Fibroblast of lung (primary cell): ENCODE data around the gene MEIS2. TPM values are rescaled to one million over a fixed set of nuclear protein-coding genes. Genes with fewer than 3 reads are reported as not detected.

Experiments used
- DNase-seq, 2 donors: peaks; one replicate each; pipeline versions ENCODE4 v3.0.0 to v3.0.0-alpha.2; 2010; ENCODE audit warnings: low read depth in 2 of 2
- H2AFZ ChIP-seq: 2 replicates; pipeline ENCODE4 v1.5.1; 2012; ENCODE audit warnings: low read length, control low read depth, inconsistent platforms
- H3K27ac ChIP-seq: 2 replicates; pipeline ENCODE4 v1.5.1; 2011; ENCODE audit warnings: low read length, control low read depth; ENCODE audit not compliant: insufficient read depth
- H3K27me3 ChIP-seq: 2 replicates; pipeline ENCODE4 v1.5.1; 2011; ENCODE audit warnings: mild to moderate bottlenecking, low read length; ENCODE audit not compliant: control insufficient read depth, insufficient read depth
- H3K36me3 ChIP-seq: 2 replicates; pipeline ENCODE4 v1.5.1; 2011; ENCODE audit warnings: low read length; ENCODE audit not compliant: control insufficient read depth, insufficient read depth
- H3K4me1 ChIP-seq: 2 replicates; pipeline ENCODE4 v1.5.1; 2011; ENCODE audit warnings: low read length; ENCODE audit not compliant: control insufficient read depth, insufficient read depth; ENCODE audit errors: extremely low read depth
- H3K4me2 ChIP-seq: 2 replicates; pipeline ENCODE4 v1.5.1; 2011; ENCODE audit warnings: low read length, control low read depth; ENCODE audit not compliant: insufficient read depth; ENCODE audit errors: extremely low read depth
- H3K4me3 ChIP-seq, 4 experiments: fragments of 200-600 bp in 1 of 4; sonication (generic) in 1 of 4; replicated peaks in 1 of 4; 2 replicates each; pipeline ENCODE4 v1.5.1; 2011 to 2016; ENCODE audit warnings: low read length in 4 of 4, low read depth in 3 of 4, mild to moderate bottlenecking in 3 of 4, control low read depth in 2 of 4, inconsistent platforms in 1 of 4, mixed read lengths in 1 of 4; ENCODE audit not compliant: insufficient read depth in 1 of 4; ENCODE audit errors: control extremely low read depth in 1 of 4
- H3K79me2 ChIP-seq: 2 replicates; pipeline ENCODE4 v1.5.1; 2012; ENCODE audit warnings: mild to moderate bottlenecking, low read length, inconsistent platforms; ENCODE audit not compliant: control insufficient read depth, insufficient read depth
- H3K9ac ChIP-seq: 2 replicates; pipeline ENCODE4 v1.5.1; 2011; ENCODE audit warnings: mild to moderate bottlenecking, low read length, control low read depth; ENCODE audit not compliant: insufficient read depth
- H3K9me3 ChIP-seq: 2 replicates; pipeline ENCODE4 v1.5.1; 2012; ENCODE audit warnings: low read depth, low read length; ENCODE audit not compliant: control insufficient read depth, insufficient read depth
- H4K20me1 ChIP-seq: 2 replicates; pipeline ENCODE4 v1.5.1; 2011; ENCODE audit warnings: low read length; ENCODE audit not compliant: control insufficient read depth, insufficient read depth; ENCODE audit errors: extremely low read depth
- CTCF ChIP-seq, 2 donors: IDR thresholded peaks in 1 of 2; conservative IDR thresholded peaks in 1 of 2; 1 replicate in 1 of 2; 2 replicates in 1 of 2; pipeline ENCODE4 v1.5.1; 2011 to 2012; ENCODE audit warnings: low read length in 2 of 2, control low read depth in 1 of 2, inconsistent platforms in 1 of 2, low read depth in 1 of 2, mild to moderate bottlenecking in 1 of 2
- EZH2 ChIP-seq: IDR thresholded peaks from 2 replicates; pipeline ENCODE4 v1.5.1; 2012; ENCODE audit warnings: low read length, control low read depth, mild to moderate bottlenecking; ENCODE audit errors: missing control alignments
- polyA plus RNA-seq, 2 donors: library from polyadenylated mRNA; depleted of rRNA in 1 of 2; stranded (reverse) in 1 of 2; unstranded in 1 of 2; fragments of >200 nt; gene quantifications; 2 replicates each; pipeline ENCODE4 v1.2.1, GENCODE V29; 2011 to 2012; ENCODE audit warnings: missing spikeins in 1 of 2
- total RNA-seq: library from RNA; depleted of rRNA; stranded (reverse); fragments of >200 nt; gene quantifications from 2 replicates; pipeline ENCODE4 v1.2.1, GENCODE V29; 2014

Gene MEIS2
- total and polyA plus RNA-seq, 2 donors (not counting 1 experiment from before 2014, with no cell fraction given) = 31.0 to 37.1 TPM

GRCh38 chr15:37108381-37109167 lies 8.2 kb upstream of the MEIS2 start:
- no peaks in the 10 kb centered on the region for H3K36me3 ChIP-seq
- no peak overlapping the region for H2AFZ ChIP-seq
- no peak for TF ChIP-seq EZH2
- no peak for TF ChIP-seq CTCF (conservative IDR thresholded peaks at IDR 0.05 in 1 of 2, IDR thresholded peaks at IDR 0.05 in 1 of 2; ENCODE audit: low read depth in 1 of 2, low read length in 2 of 2)
- H3K27ac ChIP-seq = no peak overlapping the region
- H3K9ac ChIP-seq = no peak overlapping the region
- DNase-seq = no peak
- peaks cover 2% of the 10 kb centered on the region for H3K4me1 ChIP-seq
- no peak overlapping the region for H3K4me2 ChIP-seq
- H3K27me3 ChIP-seq = no peaks in the 10 kb centered on the region
- no peak overlapping the region for H3K4me3 ChIP-seq
- no peaks in the 10 kb centered on the region for H3K79me2 ChIP-seq
- no peaks in the 10 kb centered on the region for H3K9me3 ChIP-seq
- no peaks in the 10 kb centered on the region for H4K20me1 ChIP-seq

- TF ChIP-seq EZH2 (no peak), CTCF (conservative IDR thresholded peaks at IDR 0.05 in 1 of 2, IDR thresholded peaks at IDR 0.05 in 1 of 2; ENCODE audit: low read depth in 1 of 2, low read length in 2 of 2) (no peak)
- Histone ChIP-seq H3K27me3 (no peaks in the 10 kb centered on the region), H3K27ac (no peak overlapping the region), H3K4me1 (peaks cover 2% of the 10 kb centered on the region), H3K4me2 (no peak overlapping the region), H3K9me3 (no peaks in the 10 kb centered on the region), H4K20me1 (no peaks in the 10 kb centered on the region), H3K4me3 (no peak overlapping the region), H3K9ac (no peak overlapping the region), H3K36me3 (no peaks in the 10 kb centered on the region), H2AFZ (no peak overlapping the region), H3K79me2 (no peaks in the 10 kb centered on the region)
- no peak for DNase-seq
Observed at GRCh38 chr15:37107744-37108380, 7.5 kb upstream of the MEIS2 start.

- no peak overlapping the region for H3K9ac ChIP-seq
- no peaks in the 10 kb centered on the region for H4K20me1 ChIP-seq
- H3K9me3 ChIP-seq = no peaks in the 10 kb centered on the region
- H3K4me2 ChIP-seq = no peak overlapping the region
- H3K27me3 ChIP-seq = no peaks in the 10 kb centered on the region
- no peaks in the 10 kb centered on the region for H3K36me3 ChIP-seq
- H3K4me1 ChIP-seq = peaks cover 2% of the 10 kb centered on the region
- no peak overlapping the region for H3K4me3 ChIP-seq
- DNase-seq = no peak
- H2AFZ ChIP-seq = no peak overlapping the region
- no peak for TF ChIP-seq EZH2
- no peak for TF ChIP-seq CTCF (conservative IDR thresholded peaks at IDR 0.05 in 1 of 2, IDR thresholded peaks at IDR 0.05 in 1 of 2; ENCODE audit: low read depth in 1 of 2, low read length in 2 of 2)
- no peaks in the 10 kb centered on the region for H3K79me2 ChIP-seq
- no peak overlapping the region for H3K27ac ChIP-seq
Observed at GRCh38 chr15:37107071-37107743, 6.9 kb upstream of the MEIS2 start.
